Activated CD4-positive, alpha-beta memory T cell treated with anti-CD3 and anti-CD28 coated beads, Interleukin-2, amount 10 ng/mL, durations not matched to agents 7 days and 5 days (primary cell): ENCODE data around the gene FLT3. TPM values are rescaled to one million over a fixed set of nuclear protein-coding genes. Genes with fewer than 3 reads are reported as not detected.
"Not testable (repeated sequence)": the region's sequence is repeated elsewhere in the genome, so short reads cannot be mapped to it uniquely, and the experiment has no call there.

Source experiments
- CTCF ChIA-PET: fragments of 350-600 bp; sonication (Branson Sonifier 250); formaldehyde crosslinking; loops from one replicate; lab custom pipeline; 2021; ENCODE audit warnings: antibody characterized with exemption, inconsistent platforms; lab: Charles Lee
- POLR2A ChIA-PET: fragments of 350-600 bp; sonication (Branson Sonifier 250); formaldehyde crosslinking; loops from one replicate; lab custom pipeline; 2021; ENCODE audit warnings: antibody characterized with exemption; lab: Charles Lee
- DNase-seq: peaks from one replicate; pipeline ENCODE4 v3.0.0-alpha.2; 2020
- H3K27ac Mint-ChIP-seq: one replicate; pipeline ENCODE4 v1.8.0; 2021; ENCODE audit warnings: mild to moderate bottlenecking, mixed read lengths
- H3K27me3 Mint-ChIP-seq: one replicate; pipeline ENCODE4 v1.8.0; 2021; ENCODE audit warnings: mixed read lengths
- H3K36me3 Mint-ChIP-seq: one replicate; pipeline ENCODE4 v1.8.0; 2021; ENCODE audit warnings: low read depth, mixed read lengths
- H3K4me1 Mint-ChIP-seq: one replicate; pipeline ENCODE4 v1.8.0; 2021; ENCODE audit warnings: mixed read lengths
- H3K4me3 Mint-ChIP-seq: one replicate; pipeline ENCODE4 v1.8.0; 2021; ENCODE audit warnings: mild to moderate bottlenecking, mixed read lengths
- H3K9me3 Mint-ChIP-seq: one replicate; pipeline ENCODE4 v1.8.0; 2021; ENCODE audit warnings: mixed read lengths
- total RNA-seq, 2 experiments: library from RNA; stranded (reverse); gene quantifications; one replicate each; pipeline ENCODE4 v1.2.3, GENCODE V29; 2021

FLT3 gene
- total RNA-seq, 2 experiments from 2014 or later: not detected

DNA sequence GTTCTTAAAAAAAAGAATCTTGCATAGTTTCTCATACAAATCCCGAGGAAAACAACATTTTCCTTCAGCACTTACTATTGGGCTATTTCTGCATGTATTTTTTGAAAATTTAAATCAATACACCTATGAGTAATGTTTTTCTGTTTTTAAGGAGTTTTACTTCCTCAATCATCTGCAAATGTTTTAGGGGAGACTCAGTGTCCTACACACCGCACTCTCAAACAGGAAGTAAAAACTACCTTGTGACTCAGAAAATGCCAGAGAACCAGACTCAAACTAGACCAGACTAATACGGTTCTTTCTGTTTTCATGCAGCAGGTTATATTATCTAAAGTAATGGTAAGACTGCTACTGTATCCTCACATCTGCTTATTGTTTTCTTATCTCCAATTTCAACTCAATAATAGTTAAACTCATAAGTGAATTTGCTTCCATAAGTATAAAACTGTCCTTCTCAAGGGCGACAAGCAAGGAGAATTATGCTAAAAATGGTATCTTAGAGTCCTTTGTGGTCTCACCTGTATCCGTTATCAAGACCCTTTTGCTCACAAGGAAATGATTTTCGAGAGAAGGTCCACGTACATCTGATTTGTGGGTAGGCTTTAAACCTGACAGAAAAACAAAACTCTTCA, 52.5 kb downstream of the FLT3 start:
- POLR2A ChIA-PET: no interaction called here
- no peak overlapping the region for H3K4me3 Mint-ChIP-seq

GRCh38 chr13:28046981-28047380, 53.4 kb downstream of the FLT3 start:
- Mint-ChIP-seq H3K36me3 (no peaks in the 10 kb centered on the region), H3K4me3 (no peak overlapping the region), H3K9me3 (no peaks in the 10 kb centered on the region), H3K4me1 (peaks cover 12% of the 10 kb centered on the region), H3K27me3 (peaks cover 15% of the 10 kb centered on the region), H3K27ac (no peak overlapping the region)
- POLR2A ChIA-PET: no interaction called here
- no peak for DNase-seq
- CTCF ChIA-PET: no interaction called here

More for the DNA sequence above, 52.5 kb downstream of the FLT3 start:
- Mint-ChIP-seq H3K4me1 (peaks cover 12% of the 10 kb centered on the region), H3K9me3 (no peaks in the 10 kb centered on the region), H3K27me3 (peaks cover 12% of the 10 kb centered on the region), H3K27ac (no peak overlapping the region), H3K36me3 (no peaks in the 10 kb centered on the region)
- no peak for DNase-seq
- CTCF ChIA-PET: no interaction called here

GRCh38 chr13:28045861-28046260, 54.5 kb downstream of the FLT3 start:
- ChIA-PET POLR2A (no interaction called here), CTCF (no interaction called here)

DNA sequence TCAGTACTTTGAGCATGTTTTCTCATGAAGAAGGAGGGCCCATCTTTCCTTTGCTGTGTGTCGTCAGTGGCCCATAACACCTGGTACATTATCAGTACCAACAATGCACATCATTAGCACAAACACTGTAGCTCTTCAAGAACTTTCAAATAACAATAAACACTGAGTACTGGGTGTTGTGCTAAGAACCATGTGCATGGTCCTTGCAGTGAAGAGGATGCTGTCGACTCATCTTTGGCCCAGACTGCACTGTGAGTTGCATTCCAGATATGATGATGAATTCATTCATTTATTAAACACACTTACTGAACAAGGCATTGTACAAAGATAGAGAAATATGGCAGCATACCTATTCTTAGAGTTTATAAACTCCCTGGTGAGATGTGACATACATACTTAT, 55.8 kb downstream of the FLT3 start:
- CTCF ChIA-PET: no interaction called here
- H3K9me3 Mint-ChIP-seq: no peaks in the 10 kb centered on the region
- POLR2A ChIA-PET: no interaction called here
- H3K27me3 Mint-ChIP-seq: peaks cover 20% of the 10 kb centered on the region
- DNase-seq: no peak
- H3K4me1 Mint-ChIP-seq: peaks cover 12% of the 10 kb centered on the region
- H3K4me3 Mint-ChIP-seq: no peak overlapping the region
- H3K36me3 Mint-ChIP-seq: no peaks in the 10 kb centered on the region
- H3K27ac Mint-ChIP-seq: no peak overlapping the region

More at GRCh38 chr13:28045861-28046260, 54.5 kb downstream of the FLT3 start:
- Mint-ChIP-seq H3K36me3 (no peaks in the 10 kb centered on the region), H3K27ac (no peak overlapping the region), H3K9me3 (no peaks in the 10 kb centered on the region), H3K27me3 (peaks cover 17% of the 10 kb centered on the region), H3K4me3 (no peak overlapping the region), H3K4me1 (peaks cover 12% of the 10 kb centered on the region)
- no peak for DNase-seq

DNA sequence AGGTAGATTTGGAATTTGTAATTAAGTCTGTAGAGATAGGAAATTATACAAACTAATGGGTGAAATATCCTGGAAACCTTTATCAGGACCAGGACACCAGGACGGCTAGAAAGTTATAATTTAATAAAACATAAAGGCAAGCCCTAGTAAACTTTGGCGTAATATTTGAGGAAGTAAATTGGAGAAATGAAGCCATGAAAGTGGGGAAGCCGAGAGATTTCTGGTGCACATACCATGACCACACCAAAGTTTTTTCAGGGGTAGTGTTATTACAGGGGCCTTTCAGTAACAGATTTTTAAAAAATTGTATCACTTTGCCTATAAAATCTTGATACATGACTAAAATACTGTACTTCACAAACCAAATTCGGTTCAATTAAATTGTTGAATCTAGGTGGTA, 57.2 kb downstream of the FLT3 start:
- Mint-ChIP-seq H3K4me1 (peaks cover 6% of the 10 kb centered on the region), H3K9me3 (no peaks in the 10 kb centered on the region), H3K27me3 (peaks cover 17% of the 10 kb centered on the region), H3K4me3 (no peak overlapping the region), H3K36me3 (no peaks in the 10 kb centered on the region), H3K27ac (no peak overlapping the region)
- ChIA-PET CTCF (no interaction called here), POLR2A (no interaction called here)
- no peak for DNase-seq

DNA sequence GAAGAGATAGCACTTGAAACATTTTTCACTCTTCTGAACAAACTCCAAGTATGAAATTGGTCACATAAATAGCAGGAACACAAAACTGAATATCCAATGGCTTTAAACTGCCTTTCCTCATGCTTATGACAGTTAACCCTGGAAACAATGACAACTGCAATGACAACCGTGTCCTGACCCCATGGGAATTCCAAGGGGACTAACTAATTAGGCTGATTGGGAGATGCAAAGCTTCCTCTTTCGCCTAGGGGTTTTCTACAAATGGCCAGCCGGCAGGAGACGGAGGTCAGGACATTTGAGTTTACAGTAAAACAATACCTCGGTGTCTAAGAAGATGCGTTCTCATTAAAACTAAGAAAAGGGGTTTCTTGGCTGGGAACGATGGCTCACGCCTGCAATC, 58.9 kb downstream of the FLT3 start:
- DNase-seq: no peak
- Mint-ChIP-seq H3K27ac (no peak overlapping the region), H3K36me3 (no peaks in the 10 kb centered on the region), H3K27me3 (peaks cover 17% of the 10 kb centered on the region), H3K4me3 (no peak overlapping the region), H3K4me1 (peaks cover 3% of the 10 kb centered on the region), H3K9me3 (no peaks in the 10 kb centered on the region)
- POLR2A ChIA-PET: no interaction called here
- CTCF ChIA-PET: no interaction called here

- POLR2A ChIA-PET: no interaction called here
- Mint-ChIP-seq H3K27me3 (peaks cover 17% of the 10 kb centered on the region), H3K9me3 (no peaks in the 10 kb centered on the region), H3K4me1 (peaks cover 3% of the 10 kb centered on the region), H3K36me3 (no peaks in the 10 kb centered on the region), H3K27ac (no peak overlapping the region), H3K4me3 (no peak overlapping the region)
- no peak for DNase-seq
- CTCF ChIA-PET: no interaction called here
Measured at GRCh38 chr13:28041031-28041461, 59.3 kb downstream of the FLT3 start.

DNA sequence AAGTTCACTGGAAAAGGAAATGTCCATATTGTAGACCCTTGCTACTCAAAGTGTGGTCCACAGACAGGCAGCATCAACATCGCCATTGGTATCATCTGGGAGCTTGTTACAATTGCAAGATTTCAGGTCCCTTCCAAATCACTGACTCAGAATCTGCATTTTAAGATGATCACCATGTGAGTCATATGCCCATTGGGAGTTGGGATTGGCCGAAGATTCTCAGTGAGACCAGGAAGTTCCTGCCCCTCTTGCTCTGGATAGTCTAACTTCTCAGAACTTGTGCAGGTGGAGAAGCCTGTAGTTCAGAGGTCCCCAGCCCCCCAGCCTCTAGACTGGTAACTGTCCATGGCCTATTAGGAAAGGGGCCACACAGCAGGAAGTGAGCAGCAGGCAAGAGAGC, 63.0 kb downstream of the FLT3 start:
- Mint-ChIP-seq H3K4me3 (no peak overlapping the region), H3K9me3 (no peaks in the 10 kb centered on the region), H3K27me3 (peaks cover 8% of the 10 kb centered on the region), H3K36me3 (no peaks in the 10 kb centered on the region), H3K4me1 (peaks cover 3% of the 10 kb centered on the region), H3K27ac (no peak overlapping the region)
- POLR2A ChIA-PET: no interaction called here
- CTCF ChIA-PET: no interaction called here
- no peak for DNase-seq

DNA sequence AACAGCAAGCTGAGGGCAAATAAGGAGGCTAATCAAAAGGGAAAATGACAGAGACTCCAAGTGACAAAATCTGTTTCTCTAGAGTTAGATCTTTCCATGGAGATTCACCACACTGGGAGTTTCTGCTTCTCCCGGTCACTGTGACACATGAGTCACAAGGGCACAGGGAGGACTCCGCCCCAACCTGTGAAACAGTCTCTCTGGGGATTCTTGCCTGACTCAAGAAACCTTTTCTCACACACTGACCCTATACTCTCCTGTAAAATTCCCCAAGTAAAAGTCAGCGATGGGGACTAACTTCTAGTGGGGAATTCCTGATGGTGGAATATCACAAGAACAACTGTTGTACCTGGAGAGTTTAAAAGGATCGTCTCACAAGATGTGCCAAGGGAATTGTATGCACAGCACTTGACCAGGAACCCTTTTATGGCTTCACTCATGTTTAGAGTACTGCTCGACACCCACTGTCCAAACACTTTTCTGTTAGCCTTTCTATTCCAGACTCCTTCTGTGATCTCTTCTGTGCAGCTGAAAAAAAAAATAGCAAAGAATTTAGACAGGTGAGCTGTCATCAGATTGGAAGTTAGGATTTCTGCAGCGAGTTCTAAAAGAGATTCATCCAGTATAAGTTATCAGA, 65.1 kb downstream of the FLT3 start:
- no peak overlapping the region for H3K4me3 Mint-ChIP-seq
- CTCF ChIA-PET: no interaction called here
- no peak overlapping the region for H3K27ac Mint-ChIP-seq
- DNase-seq: no peak
- peaks cover 13% of the 10 kb centered on the region for H3K27me3 Mint-ChIP-seq
- no peaks in the 10 kb centered on the region for H3K36me3 Mint-ChIP-seq
- H3K4me1 Mint-ChIP-seq: peaks cover 3% of the 10 kb centered on the region
- H3K9me3 Mint-ChIP-seq: no peaks in the 10 kb centered on the region
- POLR2A ChIA-PET: no interaction called here

DNA sequence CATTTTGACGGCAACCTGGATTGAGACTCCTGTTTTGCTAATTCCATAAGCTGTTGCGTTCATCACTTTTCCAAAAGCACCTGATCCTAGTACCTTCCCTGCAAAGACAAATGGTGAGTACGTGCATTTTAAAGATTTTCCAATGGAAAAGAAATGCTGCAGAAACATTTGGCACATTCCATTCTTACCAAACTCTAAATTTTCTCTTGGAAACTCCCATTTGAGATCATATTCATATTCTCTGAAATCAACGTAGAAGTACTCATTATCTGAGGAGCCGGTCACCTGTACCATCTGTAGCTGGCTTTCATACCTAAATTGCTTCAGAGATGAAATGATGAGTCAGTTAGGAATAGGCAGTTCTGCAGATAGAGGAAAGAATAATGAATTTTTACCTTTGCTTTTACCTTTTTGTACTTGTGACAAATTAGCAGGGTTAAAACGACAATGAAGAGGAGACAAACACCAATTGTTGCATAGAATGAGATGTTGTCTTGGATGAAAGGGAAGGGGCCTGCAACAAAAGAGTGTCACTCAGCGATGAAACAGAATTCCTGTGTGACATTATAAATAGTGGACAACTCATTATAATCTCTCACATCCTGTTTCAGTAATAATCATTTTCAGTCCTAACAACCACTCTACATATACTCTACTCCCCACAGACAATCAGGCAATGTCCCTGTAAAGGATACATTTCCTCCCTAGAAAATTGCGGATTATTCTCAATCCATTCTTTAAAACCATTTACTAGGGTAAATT, 66.3 kb downstream of the FLT3 start:
- H3K36me3 Mint-ChIP-seq: no peaks in the 10 kb centered on the region
- peaks cover 10% of the 10 kb centered on the region for H3K27me3 Mint-ChIP-seq
- H3K4me3 Mint-ChIP-seq: no peak overlapping the region
- peaks cover 3% of the 10 kb centered on the region for H3K4me1 Mint-ChIP-seq
- no peak for DNase-seq
- CTCF ChIA-PET: no interaction called here
- H3K27ac Mint-ChIP-seq: no peak overlapping the region
- POLR2A ChIA-PET: no interaction called here
- H3K9me3 Mint-ChIP-seq: no peaks in the 10 kb centered on the region

DNA sequence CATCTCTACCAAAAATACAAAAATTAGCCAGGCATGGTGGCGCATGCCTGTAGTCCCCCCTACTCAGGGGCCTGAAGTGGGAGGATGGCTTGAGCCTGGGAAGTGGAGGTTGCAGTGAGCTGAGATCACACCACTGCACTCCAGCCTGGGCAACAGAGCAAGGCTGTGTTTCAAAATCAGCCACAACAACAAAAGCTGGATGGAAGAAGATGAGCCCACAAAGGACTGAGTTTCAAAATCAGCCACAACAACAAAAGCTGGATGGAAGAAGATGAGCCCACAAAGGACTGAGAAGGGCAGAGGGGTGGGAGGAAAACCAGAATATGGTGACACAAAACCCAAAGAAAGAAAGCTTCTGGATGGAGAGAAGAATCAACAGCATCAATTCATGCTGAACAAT, 67.9 kb downstream of the FLT3 start:
- H3K4me1 Mint-ChIP-seq, H3K27ac Mint-ChIP-seq, H3K36me3 Mint-ChIP-seq, H3K27me3 Mint-ChIP-seq, CTCF ChIA-PET, H3K4me3 Mint-ChIP-seq, DNase-seq, POLR2A ChIA-PET, H3K9me3 Mint-ChIP-seq: not testable (repeated sequence)

- CTCF ChIA-PET: no interaction called here
Measured at GRCh38 chr13:28031896-28032288, 68.5 kb downstream of the FLT3 start.

DNA sequence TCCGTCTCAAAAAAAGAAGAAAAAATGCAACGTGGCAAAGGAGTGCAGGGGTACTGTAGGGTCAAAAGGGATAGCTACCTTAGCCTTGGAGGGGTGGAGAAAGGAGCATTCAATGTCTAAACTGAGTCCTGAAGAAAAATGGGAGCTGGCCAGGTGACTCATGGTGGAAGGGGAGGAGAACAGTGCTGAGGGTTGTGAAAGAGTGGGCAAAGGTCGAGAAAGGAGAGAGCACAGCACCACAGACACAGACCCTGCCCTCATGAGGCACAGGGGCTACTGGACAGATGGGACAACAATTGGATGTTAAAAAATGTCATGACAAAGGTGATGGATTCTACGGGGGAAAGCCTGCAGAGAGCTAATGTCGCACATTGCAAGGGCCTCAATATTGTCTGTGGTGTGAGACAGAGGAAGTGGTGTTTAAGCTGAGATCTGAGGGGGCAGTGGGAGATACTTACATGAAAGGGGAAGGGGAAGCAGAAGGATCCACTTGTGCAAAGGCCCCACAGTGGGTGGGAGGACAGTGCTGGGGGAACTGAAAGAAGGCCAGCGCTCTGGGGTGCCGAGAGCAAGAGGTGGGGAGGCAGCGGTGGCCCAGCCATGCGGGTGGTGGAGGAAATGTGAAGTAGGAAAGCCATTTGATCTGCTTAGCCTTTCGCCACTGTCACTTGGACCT, 69.0 kb downstream of the FLT3 start:
- no peak overlapping the region for H3K4me3 Mint-ChIP-seq

More at GRCh38 chr13:28031896-28032288, 68.5 kb downstream of the FLT3 start:
- no peak overlapping the region for H3K4me3 Mint-ChIP-seq
- POLR2A ChIA-PET: no interaction called here
- H3K27ac Mint-ChIP-seq: no peak overlapping the region
- no peaks in the 10 kb centered on the region for H3K4me1 Mint-ChIP-seq
- H3K36me3 Mint-ChIP-seq: no peaks in the 10 kb centered on the region
- peaks cover 12% of the 10 kb centered on the region for H3K27me3 Mint-ChIP-seq
- H3K9me3 Mint-ChIP-seq: no peaks in the 10 kb centered on the region
- no peak for DNase-seq

More for the DNA sequence above, 69.0 kb downstream of the FLT3 start:
- CTCF ChIA-PET: no interaction called here
- no peak for DNase-seq
- H3K36me3 Mint-ChIP-seq: no peaks in the 10 kb centered on the region
- no peak overlapping the region for H3K27ac Mint-ChIP-seq
- no peaks in the 10 kb centered on the region for H3K9me3 Mint-ChIP-seq
- POLR2A ChIA-PET: no interaction called here
- no peaks in the 10 kb centered on the region for H3K4me1 Mint-ChIP-seq
- H3K27me3 Mint-ChIP-seq: peaks cover 14% of the 10 kb centered on the region
